Trophoblast cell (in vitro differentiated cells and primary cell): ENCODE measurements around the gene SUMO3.

Experiments used
- DNase-seq, 2 donors: peaks; one replicate each; pipeline ENCODE4 v3.0.0-alpha.2; 2016
- H2AFZ ChIP-seq: 2 replicates; pipeline ENCODE4 v1.6.1; 2013; ENCODE audit warnings: low read length, moderate library complexity, mild to moderate bottlenecking; ENCODE audit not compliant: insufficient read depth, poor library complexity
- H2AK5ac ChIP-seq: 2 replicates; pipeline ENCODE4 v1.6.1; 2013; ENCODE audit warnings: mild to moderate bottlenecking, low read length
- H2BK120ac ChIP-seq: 2 replicates; pipeline ENCODE4 v1.6.1; 2013; ENCODE audit warnings: low read length, mild to moderate bottlenecking, moderate library complexity; ENCODE audit not compliant: insufficient read depth, poor library complexity
- H2BK12ac ChIP-seq: 2 replicates; pipeline ENCODE4 v1.6.1; 2013; ENCODE audit warnings: mild to moderate bottlenecking, low read length, moderate library complexity
- H2BK5ac ChIP-seq: 2 replicates; pipeline ENCODE4 v1.6.1; 2013; ENCODE audit warnings: low read length, low read depth, moderate library complexity, mild to moderate bottlenecking; ENCODE audit not compliant: poor library complexity
- H3K14ac ChIP-seq: 2 replicates; pipeline ENCODE4 v1.6.1; 2013; ENCODE audit warnings: mild to moderate bottlenecking, low read length
- H3K18ac ChIP-seq: 2 replicates; pipeline ENCODE4 v1.6.1; 2013; ENCODE audit warnings: mild to moderate bottlenecking, low read length
- H3K23ac ChIP-seq: 2 replicates; pipeline ENCODE4 v1.6.1; 2013; ENCODE audit warnings: low read length
- H3K27ac ChIP-seq: 2 replicates; pipeline ENCODE4 v1.5.1; 2013; ENCODE audit warnings: low read depth, mild to moderate bottlenecking, inconsistent platforms, low read length, moderate library complexity
- H3K27me3 ChIP-seq: 2 replicates; pipeline ENCODE4 v1.6.1; 2013; ENCODE audit warnings: inconsistent platforms, mild to moderate bottlenecking, low read length, moderate library complexity; ENCODE audit not compliant: insufficient read depth
- H3K36me3 ChIP-seq, 2 experiments: 1 replicate in 1 of 2; 2 replicates in 1 of 2; pipeline ENCODE4 v1.6.1; 2013; ENCODE audit warnings: low read length in 2 of 2, mild to moderate bottlenecking in 2 of 2, moderate library complexity in 1 of 2; ENCODE audit not compliant: insufficient read depth in 2 of 2, control insufficient read depth in 1 of 2
- H3K4ac ChIP-seq: 2 replicates; pipeline ENCODE4 v1.6.1; 2013; ENCODE audit warnings: low read depth, mild to moderate bottlenecking, low read length, moderate library complexity
- H3K4me1 ChIP-seq, 2 experiments: 1 replicate in 1 of 2; 2 replicates in 1 of 2; pipeline ENCODE4 v1.6.1; 2013; ENCODE audit warnings: low read length in 2 of 2, mild to moderate bottlenecking in 2 of 2, moderate library complexity in 1 of 2; ENCODE audit not compliant: insufficient read depth in 2 of 2, control insufficient read depth in 1 of 2
- H3K4me2 ChIP-seq: 2 replicates; pipeline ENCODE4 v1.6.1; 2013; ENCODE audit warnings: inconsistent platforms, mild to moderate bottlenecking, low read length, moderate library complexity
- H3K4me3 ChIP-seq: 2 replicates; pipeline ENCODE4 v1.5.1; 2013; ENCODE audit warnings: mild to moderate bottlenecking, low read depth, low read length, inconsistent platforms
- H3K79me1 ChIP-seq: one replicate; pipeline ENCODE4 v1.6.1; 2013; ENCODE audit warnings: low read length
- H3K79me2 ChIP-seq: 2 replicates; pipeline ENCODE4 v1.6.1; 2013; ENCODE audit warnings: low read length, mild to moderate bottlenecking; ENCODE audit not compliant: control insufficient read depth, insufficient read depth, poor library complexity
- H3K9ac ChIP-seq: 2 replicates; pipeline ENCODE4 v1.6.1; 2013; ENCODE audit warnings: mild to moderate bottlenecking, low read length
- H3K9me3 ChIP-seq: 2 replicates; pipeline ENCODE4 v1.6.1; 2013; ENCODE audit warnings: low read depth, mild to moderate bottlenecking, control low read depth, inconsistent platforms, low read length; ENCODE audit not compliant: insufficient read depth
- H4K12ac ChIP-seq: 2 replicates; pipeline ENCODE4 v1.6.1; 2013; ENCODE audit warnings: low read depth, mild to moderate bottlenecking, low read length, moderate library complexity
- H4K8ac ChIP-seq: 2 replicates; pipeline ENCODE4 v1.6.1; 2013; ENCODE audit warnings: low read depth, mild to moderate bottlenecking, low read length, moderate library complexity
- H4K91ac ChIP-seq: one replicate; pipeline ENCODE4 v1.6.1; 2013; ENCODE audit warnings: low read depth, mild to moderate bottlenecking, low read length, moderate library complexity
- WGBS: extraction: QIAGEN DNeasy Blood & Tissue Kit; methylation state at CpG from one replicate; pipeline ENCODE4 v1.1.7; 2013; ENCODE audit warnings: missing lambda C conversion rate; ENCODE audit not compliant: insufficient read length, insufficient coverage; ENCODE audit errors: extremely low coverage; 5-methylcytosine and 5-hydroxymethylcytosine counted together

Gene SUMO3

DNA sequence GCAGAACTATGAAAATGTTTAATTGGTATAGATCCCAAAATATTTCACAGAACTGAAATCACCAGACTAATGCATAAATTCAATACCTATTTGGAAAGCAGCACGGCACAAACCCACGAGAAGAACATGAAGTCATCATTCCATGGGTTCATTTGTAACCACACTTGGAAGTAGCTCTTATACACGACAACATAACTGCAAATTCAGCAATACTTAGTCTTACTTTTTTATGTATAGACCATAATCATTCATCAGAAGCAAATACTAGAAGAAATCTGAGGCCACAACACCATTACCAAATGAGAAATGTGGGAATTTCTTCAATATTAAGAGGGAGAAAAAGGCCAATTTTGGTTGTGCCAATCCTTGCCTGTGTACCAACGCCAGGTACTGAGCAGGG, 12.0 kb downstream of the SUMO3 start:
- no peak overlapping the region for H3K14ac ChIP-seq

DNA sequence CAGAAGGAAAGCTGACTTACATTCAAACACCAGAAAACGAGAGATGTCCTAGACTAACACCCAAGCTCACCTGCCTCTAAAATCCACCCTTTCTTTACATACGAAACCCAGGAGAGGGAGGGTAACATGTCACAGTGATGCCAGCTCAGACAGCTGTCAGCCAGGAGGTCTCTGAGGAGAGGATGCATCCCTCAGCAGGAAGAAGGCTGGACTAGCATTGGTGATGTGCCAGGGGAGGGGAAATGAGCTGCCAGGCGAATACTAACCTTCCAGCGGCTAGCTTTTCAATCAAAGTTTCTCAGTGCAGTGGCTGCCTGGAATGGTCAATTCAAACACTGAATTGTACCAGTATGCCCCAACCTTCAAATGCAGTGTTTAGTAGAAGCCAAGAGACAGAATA, 12.6 kb downstream of the SUMO3 start:
- Histone ChIP-seq H2BK120ac (no peak overlapping the region), H4K12ac (no peak overlapping the region), H4K8ac (no peak overlapping the region), H3K4ac (no peak overlapping the region), H3K79me1 (peaks cover 6% of the 10 kb centered on the region), H3K23ac (no peak overlapping the region), H4K91ac (no peak overlapping the region), H3K27me3 (no peaks in the 10 kb centered on the region), H2BK12ac (no peak overlapping the region), H3K14ac (no peak overlapping the region), H3K18ac (no peak overlapping the region), H3K36me3 (peaks cover 37 to 51% of the 10 kb centered on the region in 2 experiments), H2AK5ac (no peak overlapping the region), H3K79me2 (peaks cover 10% of the 10 kb centered on the region), H3K4me2 (no peak overlapping the region), H3K27ac (no peak overlapping the region), H3K9ac (no peak overlapping the region), H2BK5ac (no peak overlapping the region), H3K4me1 (peaks cover 6 to 11% of the 10 kb centered on the region in 2 experiments), H3K9me3 (no peaks in the 10 kb centered on the region), H3K4me3 (no peak overlapping the region), H2AFZ (no peak overlapping the region)
- DNase-seq: no peak
- WGBS: no CpG with 5 or more reads among the region's 4 CpGs

More for the DNA sequence above, 12.0 kb downstream of the SUMO3 start:
- Histone ChIP-seq H4K12ac (no peak overlapping the region), H2BK12ac (no peak overlapping the region), H3K36me3 (peaks cover 42 to 56% of the 10 kb centered on the region in 2 experiments), H3K4me3 (no peak overlapping the region), H4K91ac (no peak overlapping the region), H2AFZ (no peak overlapping the region), H3K27ac (no peak overlapping the region), H2BK5ac (no peak overlapping the region), H3K18ac (no peak overlapping the region), H3K79me1 (peaks cover 6% of the 10 kb centered on the region), H3K4me1 (peaks cover 4 to 9% of the 10 kb centered on the region in 2 experiments), H2AK5ac (no peak overlapping the region), H3K23ac (no peak overlapping the region), H3K9ac (no peak overlapping the region), H3K4ac (no peak overlapping the region), H3K9me3 (peaks cover 3% of the 10 kb centered on the region), H4K8ac (no peak overlapping the region), H2BK120ac (no peak overlapping the region), H3K4me2 (no peak overlapping the region), H3K79me2 (peaks cover 8% of the 10 kb centered on the region), H3K27me3 (no peaks in the 10 kb centered on the region)
- WGBS: no CpG with 5 or more reads among the region's 4 CpGs
- no peak for DNase-seq

DNA sequence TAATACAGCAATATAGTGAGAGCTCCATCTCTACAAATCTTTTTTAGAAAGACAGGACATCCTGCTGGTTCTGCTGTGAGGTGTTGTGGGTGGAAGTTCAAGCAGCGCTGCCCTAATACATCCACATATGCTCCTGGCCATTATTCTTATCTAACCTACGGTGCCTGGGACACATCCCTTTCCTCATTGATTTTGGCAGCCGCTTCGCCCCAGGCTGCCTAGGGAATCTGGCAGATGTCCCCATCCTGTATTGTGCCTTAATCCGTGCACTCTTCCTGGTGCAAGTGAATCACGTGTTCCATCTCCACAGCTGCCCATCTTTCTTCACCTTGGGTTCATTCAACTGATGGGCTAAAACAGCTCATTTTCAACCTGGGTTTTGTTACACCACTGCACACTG, 13.1 kb downstream of the SUMO3 start:
- Histone ChIP-seq H3K27ac (no peak overlapping the region), H3K36me3 (peaks cover 33 to 46% of the 10 kb centered on the region in 2 experiments), H3K27me3 (no peaks in the 10 kb centered on the region), H3K4ac (no peak overlapping the region), H3K9ac (no peak overlapping the region), H3K4me1 (peaks cover 6 to 11% of the 10 kb centered on the region in 2 experiments), H4K12ac (no peak overlapping the region), H3K79me2 (peaks cover 10% of the 10 kb centered on the region), H2AK5ac (no peak overlapping the region), H3K9me3 (no peaks in the 10 kb centered on the region), H3K4me3 (no peak overlapping the region), H3K23ac (no peak overlapping the region), H2AFZ (no peak overlapping the region), H3K14ac (no peak overlapping the region), H4K91ac (no peak overlapping the region), H3K4me2 (no peak overlapping the region), H2BK12ac (no peak overlapping the region), H3K79me1 (peaks cover 6% of the 10 kb centered on the region), H2BK120ac (no peak overlapping the region), H4K8ac (no peak overlapping the region), H2BK5ac (no peak overlapping the region), H3K18ac (no peak overlapping the region)
- no peak for DNase-seq
- WGBS: no CpG with 5 or more reads among the region's 6 CpGs

DNA sequence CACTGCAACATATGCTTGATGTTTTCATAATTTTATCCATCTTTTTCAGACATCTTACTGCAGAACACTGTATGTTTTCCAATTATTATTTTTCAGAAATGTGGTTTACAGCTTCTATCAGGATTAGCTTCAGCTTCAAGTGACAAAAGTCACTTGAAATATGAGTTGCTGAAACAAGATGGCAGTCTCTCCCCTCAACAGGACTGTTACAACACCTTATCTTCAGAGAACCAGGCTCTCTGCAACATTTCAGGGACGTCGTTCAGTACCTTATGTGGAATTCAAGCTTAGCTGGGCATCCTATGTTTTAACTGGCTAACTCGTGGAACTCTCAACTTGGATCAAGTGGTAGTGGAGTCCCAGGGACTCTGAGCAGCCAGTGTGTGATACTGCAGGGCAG, 14.2 kb downstream of the SUMO3 start:
- no peak overlapping the region for H2AFZ ChIP-seq
- H2BK120ac ChIP-seq: no peak overlapping the region
- no peak overlapping the region for H4K91ac ChIP-seq
- H3K79me2 ChIP-seq: peaks cover 10% of the 10 kb centered on the region
- no peak overlapping the region for H3K23ac ChIP-seq
- no peaks in the 10 kb centered on the region for H3K27me3 ChIP-seq
- H3K27ac ChIP-seq: no peak overlapping the region
- H3K4me1 ChIP-seq: peaks cover 6 to 11% of the 10 kb centered on the region in 2 experiments
- no peak overlapping the region for H3K14ac ChIP-seq
- peaks cover 6% of the 10 kb centered on the region for H3K79me1 ChIP-seq
- H3K18ac ChIP-seq: no peak overlapping the region
- no peak overlapping the region for H2AK5ac ChIP-seq
- H2BK5ac ChIP-seq: no peak overlapping the region
- no peak overlapping the region for H4K8ac ChIP-seq
- H3K9ac ChIP-seq: no peak overlapping the region
- H3K36me3 ChIP-seq: peaks cover 27 to 39% of the 10 kb centered on the region in 2 experiments
- H3K9me3 ChIP-seq: no peaks in the 10 kb centered on the region
- no CpG with 5 or more reads among the region's 3 CpGs for WGBS
- DNase-seq: no peak
- no peak overlapping the region for H3K4me3 ChIP-seq
- H3K4ac ChIP-seq: no peak overlapping the region
- no peak overlapping the region for H3K4me2 ChIP-seq
- H2BK12ac ChIP-seq: no peak overlapping the region
- H4K12ac ChIP-seq: no peak overlapping the region
